ENCODE data around the gene NHSL1. TPM values are rescaled to one million over a fixed set of nuclear protein-coding genes. Genes with fewer than 3 reads are reported as not detected.

The NHSL1 gene
- total RNA-seq, 1 donor from 2014 or later, result 72.3 TPM

GRCh38 chr6:138480279-138480949 lies 18.9 kb downstream of the NHSL1 start:
- Mint-ChIP-seq H3K4me3 (ENCODE audit: unreplicated experiment) (no peak overlapping the region), H3K27me3 (ENCODE audit: unreplicated experiment) (peaks cover 2% of the 10 kb centered on the region), H3K27ac (ENCODE audit: unreplicated experiment) (no peak overlapping the region), H3K4me1 (ENCODE audit: unreplicated experiment) (peaks cover 19% of the 10 kb centered on the region), H3K9me3 (ENCODE audit: unreplicated experiment) (no peaks in the 10 kb centered on the region), H3K36me3 (ENCODE audit: low read depth, unreplicated experiment) (no peaks in the 10 kb centered on the region)
- no peak for TF ChIP-seq CTCF (IDR thresholded peaks at IDR 0.05; ENCODE audit: unreplicated experiment)
- no peak for DNase-seq (ENCODE audit: low spot score)

DNA sequence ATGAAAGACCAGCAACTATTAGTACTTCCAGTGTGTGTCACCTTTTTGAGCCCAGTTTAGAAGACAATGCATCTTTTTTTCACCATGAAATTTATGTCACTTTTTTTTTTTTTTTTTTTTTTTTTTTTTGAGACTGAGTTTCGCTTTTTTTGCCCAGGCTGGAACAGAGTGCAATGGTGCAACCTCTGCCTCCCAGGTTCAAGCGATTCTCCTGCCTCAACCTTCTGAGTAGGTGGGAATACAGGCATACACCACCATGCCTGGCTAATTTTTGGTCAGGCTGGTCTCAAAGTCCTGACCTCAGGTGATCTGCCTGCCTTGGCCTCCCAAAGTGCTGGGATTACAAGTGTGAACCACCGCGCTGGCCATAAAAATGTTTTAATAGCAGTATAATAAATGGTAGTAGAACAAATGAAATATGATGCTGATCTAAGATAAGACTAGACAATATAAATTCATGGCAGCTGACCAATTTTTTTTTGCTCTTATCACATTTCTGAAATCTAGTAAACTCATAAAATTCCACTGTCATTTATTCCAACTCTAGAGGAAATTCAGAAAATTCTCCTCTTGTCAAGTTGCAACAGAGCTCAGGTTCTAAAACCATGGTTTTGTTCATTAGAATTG lies 21.3 kb downstream of the NHSL1 start:
- peak overlapping the region; percentile 7 for H3K27ac Mint-ChIP-seq (ENCODE audit: unreplicated experiment)
- H3K36me3 Mint-ChIP-seq (ENCODE audit: low read depth, unreplicated experiment), result no peaks in the 10 kb centered on the region
- TF ChIP-seq CTCF (IDR thresholded peaks at IDR 0.05; ENCODE audit: unreplicated experiment), result no peak
- H3K4me3 Mint-ChIP-seq (ENCODE audit: unreplicated experiment), result no peak overlapping the region
- H3K4me1 Mint-ChIP-seq (ENCODE audit: unreplicated experiment), result no peaks in the 10 kb centered on the region
- no peaks in the 10 kb centered on the region for H3K27me3 Mint-ChIP-seq (ENCODE audit: unreplicated experiment)
- no peak for DNase-seq (ENCODE audit: low spot score)
- H3K9me3 Mint-ChIP-seq (ENCODE audit: unreplicated experiment), result no peaks in the 10 kb centered on the region

DNA sequence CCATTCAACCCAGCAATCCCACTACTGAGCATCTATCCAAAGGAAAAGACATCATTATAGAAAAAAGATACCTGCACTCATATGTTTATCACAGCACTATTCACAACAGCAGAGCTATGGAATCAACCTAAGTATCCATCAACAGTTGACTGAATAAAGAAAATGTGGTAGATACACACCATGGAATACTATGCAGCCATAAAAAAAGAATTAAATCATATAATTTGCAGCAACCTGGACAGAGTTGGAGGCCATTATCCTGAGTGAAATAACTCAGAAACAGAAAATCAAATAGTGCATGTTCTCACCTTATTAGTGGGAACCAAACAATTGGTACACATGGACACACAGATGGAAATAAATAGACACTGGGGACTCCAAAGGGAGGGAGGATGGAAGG lies 23.2 kb downstream of the NHSL1 start:
- Mint-ChIP-seq H3K36me3 (ENCODE audit: low read depth, unreplicated experiment) (no peaks in the 10 kb centered on the region), H3K4me3 (ENCODE audit: unreplicated experiment) (no peak overlapping the region), H3K4me1 (ENCODE audit: unreplicated experiment) (no peaks in the 10 kb centered on the region), H3K27ac (ENCODE audit: unreplicated experiment) (no peak overlapping the region), H3K9me3 (ENCODE audit: unreplicated experiment) (no peaks in the 10 kb centered on the region), H3K27me3 (ENCODE audit: unreplicated experiment) (no peaks in the 10 kb centered on the region)
- no peak for DNase-seq (ENCODE audit: low spot score)
- no peak for TF ChIP-seq CTCF (IDR thresholded peaks at IDR 0.05; ENCODE audit: unreplicated experiment)

DNA sequence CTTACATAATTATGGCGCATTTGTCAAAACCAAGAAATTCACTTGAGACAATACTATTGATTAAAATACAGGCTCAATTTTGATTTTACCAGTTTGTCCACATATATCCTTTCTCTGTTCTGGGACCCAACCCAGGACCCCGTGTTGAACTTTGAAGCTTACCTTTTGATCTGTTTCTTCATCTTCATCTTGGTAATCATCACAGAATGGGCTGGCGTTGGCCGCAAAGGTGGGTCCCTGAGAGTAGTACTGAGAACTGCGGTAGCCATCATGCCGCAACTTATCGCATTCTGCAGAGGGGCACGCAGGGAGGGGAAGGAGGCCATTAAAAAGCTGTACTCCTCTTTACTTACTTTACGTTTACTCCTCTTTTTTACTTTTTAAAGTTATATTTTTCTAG lies 26.1 kb downstream of the NHSL1 start:
- no peak for DNase-seq (ENCODE audit: low spot score)
- Mint-ChIP-seq H3K36me3 (ENCODE audit: low read depth, unreplicated experiment) (peaks cover 12% of the 10 kb centered on the region), H3K27me3 (ENCODE audit: unreplicated experiment) (no peaks in the 10 kb centered on the region), H3K4me3 (ENCODE audit: unreplicated experiment) (no peak overlapping the region), H3K4me1 (ENCODE audit: unreplicated experiment) (no peaks in the 10 kb centered on the region), H3K27ac (ENCODE audit: unreplicated experiment) (no peak overlapping the region), H3K9me3 (ENCODE audit: unreplicated experiment) (no peaks in the 10 kb centered on the region)
- TF ChIP-seq CTCF (IDR thresholded peaks at IDR 0.05; ENCODE audit: unreplicated experiment), result no peak

DNA sequence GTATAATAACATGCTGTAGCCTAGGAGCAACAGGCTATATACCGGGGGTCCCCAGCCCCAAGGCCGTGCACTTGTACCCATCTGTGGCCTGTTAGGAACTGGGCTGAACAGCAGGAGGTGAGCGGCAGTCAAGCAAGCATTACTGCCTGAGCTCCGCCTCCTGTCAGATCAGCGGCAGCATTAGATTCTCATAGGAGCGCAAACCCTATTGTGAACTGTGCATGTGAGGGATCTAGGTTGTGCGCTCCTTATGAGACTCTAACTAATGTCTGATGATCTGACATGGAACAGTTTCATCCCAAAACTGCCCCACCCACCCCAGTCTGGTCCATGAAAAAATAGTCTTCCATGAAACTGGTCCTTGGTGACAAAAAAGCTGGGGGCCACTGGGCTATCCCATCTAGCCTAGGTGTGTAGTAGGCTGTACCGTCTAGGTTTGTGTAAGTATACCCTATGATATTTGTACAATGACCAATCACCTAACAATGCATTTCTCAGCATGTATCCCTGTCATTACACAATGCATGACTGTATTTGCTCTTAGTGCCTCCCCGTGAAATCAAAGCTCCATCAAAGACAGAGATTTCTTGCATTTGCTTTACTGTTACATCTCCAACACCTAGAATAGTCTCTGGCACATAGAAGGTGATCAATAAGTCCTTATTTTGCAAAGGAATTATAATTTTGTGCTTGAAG lies 30.8 kb downstream of the NHSL1 start:
- H3K27ac Mint-ChIP-seq (ENCODE audit: unreplicated experiment), result no peak overlapping the region
- H3K9me3 Mint-ChIP-seq (ENCODE audit: unreplicated experiment), result no peaks in the 10 kb centered on the region

More for the DNA sequence above, 30.8 kb downstream of the NHSL1 start:
- Mint-ChIP-seq H3K36me3 (ENCODE audit: low read depth, unreplicated experiment) (peaks cover 21% of the 10 kb centered on the region), H3K4me3 (ENCODE audit: unreplicated experiment) (peak overlapping the region; percentile 47), H3K4me1 (ENCODE audit: unreplicated experiment) (peaks cover 6% of the 10 kb centered on the region), H3K27me3 (ENCODE audit: unreplicated experiment) (no peaks in the 10 kb centered on the region)
- no peak for DNase-seq (ENCODE audit: low spot score)
- no peak for TF ChIP-seq CTCF (IDR thresholded peaks at IDR 0.05; ENCODE audit: unreplicated experiment)

Measured in endothelial cell (in vitro differentiated cells).